HCT116 (cell line): ENCODE results near the gene SYDE1. TPM values are rescaled to one million over a fixed set of nuclear protein-coding genes. Genes with fewer than 3 reads are reported as not detected.

Experiments used
- ATAC-seq: fragments of 200-7000 bp; cut with Tn5 transposase; 2 replicates; pipeline ENCODE4 v1.9.1; 2020; ENCODE audit warnings: mild to moderate bottlenecking, moderate library complexity
- BruUV-seq: library from RNA; stranded (reverse); fragments of 400-500 nt; replicated peaks from 2 replicates; lab custom pipeline; 2021; lab: Mats Ljungman, UMichigan
- CTCF ChIA-PET: fragments of 300-600 bp; sonication (Branson Sonifier 250); formaldehyde crosslinking; loops from one replicate; lab custom pipeline; 2021; ENCODE audit warnings: antibody characterized with exemption; lab: Charles Lee
- POLR2A ChIA-PET: fragments of 300-600, 350-600 bp; sonication (Branson Sonifier 250); formaldehyde crosslinking; loops from one replicate; lab custom pipeline; 2021; ENCODE audit warnings: antibody characterized with exemption; lab: Charles Lee
- RAD21 ChIA-PET, 2 experiments: fragments of 300-600 bp; sonication (Branson Sonifier 250); formaldehyde crosslinking; loops; one replicate each; lab custom pipeline; 2023; ENCODE audit warnings: low total read pairs in 2 of 2; ENCODE audit not compliant: uncharacterized antibody in 2 of 2, unreplicated experiment in 2 of 2, low non-redundant PET in 1 of 2; lab: Charles Lee
- DNase-seq: peaks from one replicate; pipeline ENCODE4 v3.0.0-alpha.2; 2010; ENCODE audit warnings: low read depth, low spot score
- H2AFZ ChIP-seq: fragments of 200-600 bp; shearing (Covaris generic), sonication (generic); 2 replicates; pipeline ENCODE4 v1.6.1; 2017; ENCODE audit warnings: low read depth, mixed run types, mixed read lengths, antibody characterized with exemption, low read length; ENCODE audit not compliant: poor library complexity, severe bottlenecking
- H3K27ac ChIP-seq: 2 replicates; pipeline ENCODE4 v1.5.1; 2012; ENCODE audit warnings: low read depth, low read length
- H3K27me3 ChIP-seq: fragments of 200-600 bp; sonication (generic); 2 replicates; pipeline ENCODE4 v1.6.1; 2016; ENCODE audit warnings: mixed run types, low read length, mixed read lengths; ENCODE audit not compliant: insufficient read depth
- H3K36me3 ChIP-seq, 2 experiments: fragments of 200-500 bp in 1 of 2; fragments of 200-600 bp in 1 of 2; sonication (Bioruptor generic) in 1 of 2; sonication (generic) in 1 of 2; 2 replicates each; pipeline versions ENCODE4 v1.5.1 to v1.6.1; 2014 to 2016; ENCODE audit warnings: low read length in 2 of 2, inconsistent platforms in 1 of 2, mixed read lengths in 1 of 2, mixed run types in 1 of 2; ENCODE audit not compliant: insufficient read depth in 2 of 2, control insufficient read depth in 1 of 2
- H3K4me1 ChIP-seq, 2 experiments: fragments of 200-600 bp in 1 of 2; sonication (generic) in 1 of 2; 2 replicates each; pipeline versions ENCODE4 v1.5.1 to v1.6.1; 2012 to 2017; ENCODE audit warnings: low read length in 2 of 2, inconsistent platforms in 1 of 2, mild to moderate bottlenecking in 1 of 2, mixed read lengths in 1 of 2, mixed run types in 1 of 2, moderate library complexity in 1 of 2; ENCODE audit not compliant: insufficient read depth in 2 of 2, control insufficient read depth in 1 of 2
- H3K4me2 ChIP-seq: fragments of 200-600 bp; sonication (generic); 2 replicates; pipeline ENCODE4 v1.6.1; 2017; ENCODE audit warnings: mixed run types, low read length, mixed read lengths
- H3K4me3 ChIP-seq, 2 experiments: fragments of 200-600 bp in 1 of 2; sonication (generic) in 1 of 2; replicated peaks in 1 of 2; 2 replicates each; pipeline ENCODE4 v1.5.1; 2011 to 2016; ENCODE audit warnings: low read length in 2 of 2, control low read depth in 1 of 2, low read depth in 1 of 2, mild to moderate bottlenecking in 1 of 2, mixed read lengths in 1 of 2, mixed run types in 1 of 2
- H3K79me2 ChIP-seq: fragments of 200-600 bp; sonication (generic); 2 replicates; pipeline ENCODE4 v1.6.1; 2017; ENCODE audit warnings: mild to moderate bottlenecking, mixed run types, low read length, moderate library complexity, mixed read lengths; ENCODE audit not compliant: insufficient read depth
- H3K9ac ChIP-seq: fragments of 200-600 bp; sonication (generic); 2 replicates; pipeline ENCODE4 v1.6.1; 2016; ENCODE audit warnings: low read length, mixed read lengths
- H3K9me2 ChIP-seq: fragments of 200-600 bp; sonication (generic), shearing (Covaris generic); 2 replicates; pipeline ENCODE4 v1.6.1; 2017; ENCODE audit warnings: mixed run types, mild to moderate bottlenecking, moderate library complexity; ENCODE audit not compliant: insufficient read depth
- H3K9me3 ChIP-seq, 2 experiments: fragments of 200-500 bp in 1 of 2; fragments of 200-600 bp in 1 of 2; sonication (Bioruptor generic) in 1 of 2; sonication (generic) in 1 of 2; 2 replicates each; pipeline ENCODE4 v1.6.1; 2014 to 2017; ENCODE audit warnings: low read length in 2 of 2, mixed read lengths in 2 of 2, inconsistent platforms in 1 of 2, low read depth in 1 of 2, mild to moderate bottlenecking in 1 of 2, mixed run types in 1 of 2, moderate library complexity in 1 of 2; ENCODE audit not compliant: control insufficient read depth in 1 of 2, insufficient read depth in 1 of 2
- H4K20me1 ChIP-seq: fragments of 200-600 bp; sonication (generic), shearing (Covaris generic); 2 replicates; pipeline ENCODE4 v1.6.1; 2017; ENCODE audit warnings: mixed run types, mild to moderate bottlenecking, moderate library complexity; ENCODE audit not compliant: insufficient read depth
- CEBPB ChIP-seq: IDR thresholded peaks from 2 replicates; pipeline ENCODE4 v1.6.1; 2012; ENCODE audit warnings: low read depth
- CTCF ChIP-seq, 3 experiments: fragments of 200-600 bp in 1 of 3; sonication (generic) in 1 of 3; IDR thresholded peaks in 2 of 3; conservative IDR thresholded peaks in 1 of 3; 2 replicates each; pipeline ENCODE4 v1.5.1; 2012 to 2017; ENCODE audit warnings: low read depth in 2 of 3, low read length in 2 of 3, antibody characterized with exemption in 1 of 3, borderline replicate concordance in 1 of 3, control low read depth in 1 of 3, mild to moderate bottlenecking in 1 of 3, mixed read lengths in 1 of 3, mixed run types in 1 of 3, moderate library complexity in 1 of 3; ENCODE audit not compliant: insufficient read depth in 1 of 3
- ELF1 ChIP-seq: IDR thresholded peaks from 2 replicates; pipeline ENCODE4 v1.6.1; 2012; ENCODE audit warnings: low read depth, borderline replicate concordance
- MAX ChIP-seq: IDR thresholded peaks from 2 replicates; pipeline ENCODE4 v1.6.1; 2012
- POLR2A ChIP-seq: IDR thresholded peaks from 2 replicates; pipeline ENCODE4 v1.7.0; 2011; ENCODE audit warnings: borderline replicate concordance; ENCODE audit not compliant: insufficient read depth, insufficient read length; ENCODE audit errors: extremely low read depth
- REST ChIP-seq: IDR thresholded peaks from 2 replicates; pipeline ENCODE4 v1.6.1; 2012; ENCODE audit warnings: low read depth
- SIN3A ChIP-seq: IDR thresholded peaks from 2 replicates; pipeline ENCODE4 v1.6.1; 2012; ENCODE audit warnings: low read depth
- YY1 ChIP-seq: IDR thresholded peaks from 2 replicates; pipeline ENCODE4 v1.6.1; 2011; ENCODE audit warnings: low read length, low read depth, moderate library complexity, mild to moderate bottlenecking; ENCODE audit not compliant: insufficient replicate concordance; ENCODE audit errors: extremely low read depth
- intact Hi-C: fragments of 100-400 bp; cut with micrococcal nuclease; formaldehyde crosslinking; loops from 2 replicates; pipeline ENCODE4 v1.10.0; 2022
- total RNA-seq: library from RNA; stranded (reverse); gene quantifications from one replicate; pipeline ENCODE4 v1.2.1, GENCODE V29; 2021; ENCODE audit not compliant: unreplicated experiment

The SYDE1 gene
- total RNA-seq, 1 experiment from 2014 or later = 4.9 TPM

- BruUV-seq = no TSS peak
- Histone ChIP-seq H3K79me2 (no peaks in the 10 kb centered on the region), H3K9me3 (no peaks in the 10 kb centered on the region), H3K9me2 (no peaks in the 10 kb centered on the region), H3K9ac (no peak overlapping the region), H2AFZ (no peak overlapping the region), H3K4me2 (no peak overlapping the region), H3K4me1 (peaks cover 0 to 13% of the 10 kb centered on the region in 2 experiments; a peak in 3 of 4 replicates), H3K27ac (no peak overlapping the region), H4K20me1 (no peaks in the 10 kb centered on the region), H3K4me3 (no peak overlapping the region), H3K27me3 (no peaks in the 10 kb centered on the region), H3K36me3 (peaks cover 3 to 10% of the 10 kb centered on the region in 2 experiments; a peak in 3 of 4 replicates)
- RAD21 ChIA-PET = no interaction called here
- ATAC-seq = no peak
- intact Hi-C loops = no loop called here
- POLR2A ChIA-PET = interaction anchor here (1.6 kb wide), 1 partner anchor 11 kb away, joined by 7 read pairs; no protein-coding TSS in a partner anchor
- TF ChIP-seq CTCF (IDR thresholded peaks at IDR 0.05 in 2 of 3, conservative IDR thresholded peaks at IDR 0.05 in 1 of 3; ENCODE audit: borderline replicate concordance in 1 of 3, insufficient read depth in 1 of 3, low read depth in 2 of 3, low read length in 2 of 3) (no peak), ELF1 (no peak), YY1 (no peak), MAX (no peak), POLR2A (no peak), REST (no peak), CEBPB (no peak), SIN3A (no peak)
- DNase-seq = no peak
- CTCF ChIA-PET = interaction anchor here (2.3 kb wide), 1 partner anchor 11 kb away, joined by 8 read pairs; no protein-coding TSS in a partner anchor
Observed at GRCh38 chr19:15111758-15112157, 4.6 kb downstream of the SYDE1 start.
